GM12878 (cell line): ENCODE data around the gene CADM2. TPM values are rescaled to one million over a fixed set of nuclear protein-coding genes. Genes with fewer than 3 reads are reported as not detected.

Experiments used
- ATAC-seq: fragments of 200-7000 bp; cut with Tn5 transposase; 3 replicates; pipeline ENCODE4 v1.9.1; 2020; ENCODE audit warnings: mild to moderate bottlenecking, moderate library complexity
- BruUV-seq: library from RNA; stranded (reverse); fragments of 400-500 nt; replicated peaks from 2 replicates; lab custom pipeline; 2021; lab: Mats Ljungman, UMichigan
- CTCF ChIA-PET: fragments of 300-600 bp; sonication (Branson Sonifier 250); formaldehyde crosslinking; extraction: SDS; loops from one replicate; lab custom pipeline; 2021; ENCODE audit warnings: inconsistent platforms; lab: Yijun Ruan, JAX
- POLR2A ChIA-PET: fragments of 350-600 bp; formaldehyde crosslinking; extraction: SDS; loops from one replicate; lab custom pipeline; 2021; ENCODE audit warnings: inconsistent platforms; lab: Charles Lee
- RAD21 ChIA-PET: fragments of 300-600 bp; sonication (Branson Sonifier 250); formaldehyde crosslinking; loops from one replicate; lab custom pipeline; 2023; ENCODE audit warnings: antibody characterized with exemption; ENCODE audit not compliant: unreplicated experiment; lab: Charles Lee
- SMC1A ChIA-PET: fragments of 300-600 bp; sonication (Branson Sonifier 250); formaldehyde crosslinking; loops from one replicate; lab custom pipeline; 2023; ENCODE audit not compliant: unreplicated experiment, uncharacterized antibody; lab: Charles Lee
- DNase-seq: peaks from one replicate; pipeline ENCODE4 v3.0.0-alpha.2; 2011; ENCODE audit warnings: low read depth, low spot score
- FAIRE-seq: peaks from 3 replicates; lab custom pipeline; 2011; peaks lifted over from hg19 to GRCh38; lab: Jason Lieb, UNC
- H2AFZ ChIP-seq: 2 replicates; pipeline ENCODE4 v1.6.0; 2011; ENCODE audit warnings: low read depth, low read length, control low read depth; ENCODE audit not compliant: control insufficient read depth
- H3K27ac ChIP-seq: 2 replicates; pipeline ENCODE4 v1.5.1; 2011; ENCODE audit warnings: control low read depth; ENCODE audit not compliant: control insufficient read depth, insufficient read depth
- H3K27me3 ChIP-seq, 2 experiments: replicated peaks in 1 of 2; 2 replicates each; pipeline versions ENCODE4 v1.6.0 to v1.6.1; 2011; ENCODE audit warnings: low read length in 1 of 2; ENCODE audit not compliant: control insufficient read depth in 2 of 2, insufficient read depth in 2 of 2
- H3K36me3 ChIP-seq, 2 experiments: 2 replicates each; pipeline ENCODE4 v1.5.1; 2011; ENCODE audit warnings: low read length in 1 of 2; ENCODE audit not compliant: control insufficient read depth in 2 of 2, insufficient read depth in 2 of 2
- H3K4me1 ChIP-seq: 2 replicates; pipeline ENCODE4 v1.6.1; 2011; ENCODE audit warnings: mild to moderate bottlenecking, low read length, moderate library complexity, mixed read lengths; ENCODE audit not compliant: control insufficient read depth, insufficient read depth
- H3K4me2 ChIP-seq: 2 replicates; pipeline ENCODE4 v1.6.0; 2011; ENCODE audit warnings: control low read depth; ENCODE audit not compliant: control insufficient read depth, insufficient read depth
- H3K4me3 ChIP-seq: fragments of 200-600 bp; sonication (generic); 2 replicates; pipeline ENCODE4 v1.5.1; 2016
- H3K79me2 ChIP-seq: 2 replicates; pipeline ENCODE4 v1.6.0; 2011; ENCODE audit warnings: low read length; ENCODE audit not compliant: control insufficient read depth, insufficient read depth
- H3K9ac ChIP-seq: 2 replicates; pipeline ENCODE4 v1.8.0; 2011; ENCODE audit warnings: low read length, control low read depth, mixed read lengths; ENCODE audit not compliant: control insufficient read depth, insufficient read depth
- H3K9me3 ChIP-seq: replicated peaks from 3 replicates; pipeline ENCODE4 v1.5.1; 2011; ENCODE audit warnings: mild to moderate bottlenecking, low read length; ENCODE audit not compliant: control insufficient read depth, insufficient read depth
- H4K20me1 ChIP-seq: 2 replicates; pipeline ENCODE4 v1.6.0; 2011; ENCODE audit not compliant: control insufficient read depth, insufficient read depth
- CEBPZ ChIP-seq: fragments of 150-350 bp; IDR thresholded peaks from 2 replicates; pipeline ENCODE4 v1.6.1; 2016; ENCODE audit warnings: low read depth, low read length
- CHD2 ChIP-seq: IDR thresholded peaks from 2 replicates; pipeline ENCODE4 v1.6.1; 2011; ENCODE audit warnings: low read depth, low read length, improper control_type of control experiment, borderline replicate concordance
- CHD4 ChIP-seq: fragments of 200-600 bp; sonication (generic); IDR thresholded peaks from 2 replicates; pipeline ENCODE4 v1.6.1; 2016; ENCODE audit warnings: mild to moderate bottlenecking
- IKZF1 ChIP-seq: fragments of 450-650 bp; conservative IDR thresholded peaks from 2 replicates; pipeline ENCODE4 v1.6.1; 2017; ENCODE audit warnings: antibody characterized with exemption, mild to moderate bottlenecking
- IRF5 ChIP-seq: fragments of 450-650 bp; IDR thresholded peaks from 2 replicates; pipeline ENCODE4 v1.6.1; 2017; ENCODE audit warnings: borderline replicate concordance
- MEF2B ChIP-seq: fragments of 450-650 bp; IDR thresholded peaks from 2 replicates; pipeline ENCODE4 v1.6.1; 2018; ENCODE audit warnings: mild to moderate bottlenecking, moderate library complexity; ENCODE audit not compliant: partially characterized antibody, poor library complexity, severe bottlenecking
- NR2C2 ChIP-seq: IDR thresholded peaks from 2 replicates; pipeline ENCODE4 v1.6.1; 2011; ENCODE audit warnings: borderline replicate concordance, low read depth; ENCODE audit not compliant: control insufficient read depth, insufficient read length
- PKNOX1 ChIP-seq: fragments of 450-650 bp; IDR thresholded peaks from 2 replicates; pipeline ENCODE4 v1.6.1; 2016; ENCODE audit warnings: mild to moderate bottlenecking
- RCOR1 ChIP-seq: conservative IDR thresholded peaks from 2 replicates; pipeline ENCODE4 v1.6.1; 2012; ENCODE audit warnings: low read depth, low read length, improper control_type of control experiment
- SIX5 ChIP-seq: IDR thresholded peaks from 2 replicates; pipeline ENCODE4 v1.6.1; 2011; ENCODE audit warnings: mild to moderate bottlenecking, low read depth, low read length, moderate library complexity; ENCODE audit not compliant: severe bottlenecking
- TAF1 ChIP-seq: IDR thresholded peaks from 2 replicates; pipeline ENCODE4 v1.6.1; 2011; ENCODE audit warnings: mild to moderate bottlenecking, low read depth, low read length, borderline replicate concordance
- TCF12 ChIP-seq: IDR thresholded peaks from 2 replicates; pipeline ENCODE4 v1.6.1; 2011; ENCODE audit warnings: low read depth, mild to moderate bottlenecking, low read length
- YY1 ChIP-seq: IDR thresholded peaks from 2 replicates; pipeline ENCODE4 v1.6.1; 2011; ENCODE audit warnings: low read depth, mild to moderate bottlenecking, low read length
- ZBTB33 ChIP-seq: fragments of 450-650 bp; IDR thresholded peaks from 2 replicates; pipeline ENCODE4 v1.6.1; 2017; ENCODE audit warnings: mild to moderate bottlenecking
- ZNF622 ChIP-seq: fragments of 450-650 bp; IDR thresholded peaks from 2 replicates; pipeline ENCODE4 v1.6.1; 2017; ENCODE audit warnings: mild to moderate bottlenecking, inconsistent platforms
- WGBS: methylation state at CpG from one replicate; pipeline ENCODE4 v1.1.6; 2016; ENCODE audit warnings: low lambda C conversion rate; ENCODE audit not compliant: insufficient replicate concordance, insufficient coverage; ENCODE audit errors: missing lambda C conversion rate; 5-methylcytosine and 5-hydroxymethylcytosine counted together
- in situ Hi-C: fragments of 300-500 bp; cut with MboI; formaldehyde crosslinking; loops from 9 replicates; pipeline ENCODE4 v1.14.3; 2018; ENCODE audit warnings: mixed read lengths
- intact Hi-C: fragments of 100-400 bp; cut with micrococcal nuclease; formaldehyde crosslinking; loops from one replicate; pipeline ENCODE4 v1.14.2; 2022; ENCODE audit not compliant: unreplicated experiment
- polyA plus RNA-seq, 11 experiments: library from polyadenylated mRNA; depleted of rRNA in 4 of 11; unstranded in 6 of 11; stranded (reverse) in 5 of 11; fragments of >200 nt; fragmentation: Nextera tagmentation in 4 of 11; fragmentation: Illumina TruSeq in 1 of 11; extraction: Ambion mirVana in 4 of 11; extraction: Trizol in 1 of 11; gene quantifications; 1 replicate in 1 of 11; 2 replicates in 10 of 11; pipeline versions ENCODE4 v1.2.1 to v1.2.3, GENCODE V29; 2011 to 2016; ENCODE audit warnings: inconsistent platforms in 2 of 11, missing spikeins in 2 of 11, low read depth in 1 of 11
- total RNA-seq, 4 experiments: library from RNA; depleted of rRNA in 3 of 4; stranded (reverse); fragments of >200 nt in 3 of 4; fragmentation: Illumina TruSeq in 1 of 4; extraction: Trizol in 1 of 4; gene quantifications; 2 replicates each; pipeline versions ENCODE4 v1.2.1 to v1.2.3, GENCODE V29; 2013 to 2021

Gene CADM2
- total and polyA plus RNA-seq, 10 of the 15 experiments (the other 5 are each of a cell fraction or from before 2014, with no cell fraction given) = 0.13 TPM; not detected in 9

GRCh38 chr3:85672761-85673160 is 714.0 kb downstream of the CADM2 start (continued):
- TF ChIP-seq CEBPZ (no peak), IRF5 (no peak), PKNOX1 (no peak), CHD4 (no peak), RCOR1 (no peak)

- DNase-seq = no peak
- CTCF ChIA-PET = no interaction called here
- H3K4me2 ChIP-seq = no peak overlapping the region
- RAD21 ChIA-PET = no interaction called here
- in situ Hi-C loops (no loop called here), intact Hi-C loops (no loop called here)
- POLR2A ChIA-PET = no interaction called here
- no peak for FAIRE-seq
- no peaks in the 10 kb centered on the region for H3K36me3 ChIP-seq
- H4K20me1 ChIP-seq = no peaks in the 10 kb centered on the region
- no peak overlapping the region for H3K9ac ChIP-seq
- no peaks in the 10 kb centered on the region for H3K9me3 ChIP-seq
- no peak for ATAC-seq
- no peak overlapping the region for H2AFZ ChIP-seq
- H3K4me1 ChIP-seq = no peaks in the 10 kb centered on the region
- BruUV-seq = no TSS peak
- H3K27me3 ChIP-seq = no peaks in the 10 kb centered on the region
- no peaks in the 10 kb centered on the region for H3K79me2 ChIP-seq
- SMC1A ChIA-PET = no interaction called here
- 4% methylated on average over 2 of the region's 2 CpGs for WGBS
- no peak overlapping the region for H3K27ac ChIP-seq
- no peak overlapping the region for H3K4me3 ChIP-seq
- TF ChIP-seq ZNF622 (no peak), YY1 (no peak), NR2C2 (no peak), SIX5 (no peak), IKZF1 (no peak), TAF1 (no peak), CHD2 (no peak), MEF2B (no peak), TCF12 (no peak), ZBTB33 (no peak)
These were observed 719.9 kb downstream of the CADM2 start for GRCh38 chr3:85678713-85679112.
